ENCODE data around the gene PDSS2.

GRCh38 chr6:107105511-107106116 is 353.8 kb downstream of the PDSS2 start:
- TF ChIP-seq CTCF (IDR thresholded peaks at IDR 0.05; ENCODE audit: borderline replicate concordance, extremely low read depth, low read length, poor library complexity, severe bottlenecking), result no peak
- TF ChIP-seq EZH2 (IDR thresholded peaks at IDR 0.05; ENCODE audit: borderline replicate concordance, low read depth, low read length, severe bottlenecking), result no peak
